MCF 10A (cell line): ENCODE results near the gene BTBD10. TPM values are rescaled to one million over a fixed set of nuclear protein-coding genes. Genes with fewer than 3 reads are reported as not detected.

Experiments used
- BruUV-seq: library from RNA; stranded (reverse); fragments of 400-500 nt; replicated peaks from 2 replicates; lab custom pipeline; 2021; lab: Mats Ljungman, UMichigan
- CTCF ChIA-PET: fragments of 300-600 bp; sonication (Branson Sonifier 250); formaldehyde crosslinking; extraction: SDS; loops from one replicate; lab custom pipeline; 2021; ENCODE audit warnings: antibody characterized with exemption, inconsistent platforms; lab: Yijun Ruan, JAX
- POLR2A ChIA-PET: fragments of 300-600, 350-650 bp; sonication (Branson Sonifier 250); formaldehyde crosslinking; extraction: SDS; loops from one replicate; lab custom pipeline; 2020; ENCODE audit warnings: antibody characterized with exemption, inconsistent platforms; lab: Yijun Ruan, JAX
- DNase-seq: peaks from one replicate; pipeline ENCODE4 v3.0.0-alpha.2; 2018; ENCODE audit not compliant: unreplicated experiment
- H3K27ac Mint-ChIP-seq: one replicate; pipeline ENCODE4 v1.8.0; 2022; ENCODE audit warnings: mild to moderate bottlenecking, low read depth, mixed read lengths; ENCODE audit not compliant: unreplicated experiment
- H3K27me3 Mint-ChIP-seq: one replicate; pipeline ENCODE4 v1.8.0; 2022; ENCODE audit warnings: mixed read lengths; ENCODE audit not compliant: insufficient read depth, unreplicated experiment
- H3K36me3 Mint-ChIP-seq: one replicate; pipeline ENCODE4 v1.8.0; 2022; ENCODE audit warnings: mild to moderate bottlenecking, moderate library complexity, mixed read lengths; ENCODE audit not compliant: insufficient read depth, unreplicated experiment
- H3K4me1 Mint-ChIP-seq: one replicate; pipeline ENCODE4 v1.8.0; 2022; ENCODE audit warnings: mixed read lengths; ENCODE audit not compliant: insufficient read depth, unreplicated experiment
- H3K4me3 Mint-ChIP-seq: one replicate; pipeline ENCODE4 v1.8.0; 2022; ENCODE audit warnings: mild to moderate bottlenecking, moderate library complexity, mixed read lengths; ENCODE audit not compliant: unreplicated experiment
- H3K9me3 Mint-ChIP-seq: one replicate; pipeline ENCODE4 v1.8.0; 2022; ENCODE audit warnings: mixed read lengths; ENCODE audit not compliant: unreplicated experiment
- CTCF ChIP-seq: fragments of 200-600 bp; IDR thresholded peaks from one replicate; pipeline ENCODE4 v1.8.0; 2022; ENCODE audit warnings: antibody characterized with exemption, mild to moderate bottlenecking; ENCODE audit not compliant: unreplicated experiment
- intact Hi-C: fragments of 100-400 bp; cut with micrococcal nuclease; formaldehyde crosslinking; loops from 2 replicates; pipeline ENCODE4 v1.14.1; 2022
- total RNA-seq: library from RNA; stranded (reverse); gene quantifications from 2 replicates; pipeline ENCODE4 v1.2.3, GENCODE V29; 2022

BTBD10 gene
- total RNA-seq, 1 experiment from 2014 or later: 42.2 TPM

GRCh38 chr11:13364388-13364787, 98.6 kb downstream of the BTBD10 start:
- Mint-ChIP-seq H3K4me3 (no peak overlapping the region), H3K36me3 (peaks cover 77% of the 10 kb centered on the region), H3K4me1 (peaks cover 8% of the 10 kb centered on the region), H3K27me3 (no peaks in the 10 kb centered on the region), H3K27ac (no peak overlapping the region), H3K9me3 (no peaks in the 10 kb centered on the region)
- BruUV-seq: no TSS peak
- POLR2A ChIA-PET: no interaction called here
- no peak for DNase-seq
- no peak for TF ChIP-seq CTCF
- CTCF ChIA-PET: interaction anchor here (1.3 to 1.7 kb wide), 2 partner anchors 19 to 21 kb away, joined by 3 to 7 read pairs; no protein-coding TSS in a partner anchor
- intact Hi-C loops: no loop called here

GRCh38 chr11:13362596-13363109, 100.4 kb downstream of the BTBD10 start:
- H3K27me3 Mint-ChIP-seq: no peaks in the 10 kb centered on the region
- H3K4me1 Mint-ChIP-seq: peaks cover 1% of the 10 kb centered on the region
- TF ChIP-seq CTCF: no peak
- no peak for DNase-seq
- ChIA-PET CTCF (interaction anchor here (1.0 to 1.7 kb wide), 3 partner anchors 11 to 23 kb away, joined by 3 to 7 read pairs (median 4); no protein-coding TSS in a partner anchor), POLR2A (interaction anchor here (0.6 to 1.2 kb wide), 2 partner anchors 10 to 16 kb away, joined by 3 to 5 read pairs; no protein-coding TSS in a partner anchor)
- BruUV-seq: no TSS peak
- no peaks in the 10 kb centered on the region for H3K9me3 Mint-ChIP-seq
- H3K4me3 Mint-ChIP-seq: no peak overlapping the region
- peaks cover 73% of the 10 kb centered on the region for H3K36me3 Mint-ChIP-seq
- H3K27ac Mint-ChIP-seq: no peak overlapping the region
- intact Hi-C loops: no loop called here

DNA sequence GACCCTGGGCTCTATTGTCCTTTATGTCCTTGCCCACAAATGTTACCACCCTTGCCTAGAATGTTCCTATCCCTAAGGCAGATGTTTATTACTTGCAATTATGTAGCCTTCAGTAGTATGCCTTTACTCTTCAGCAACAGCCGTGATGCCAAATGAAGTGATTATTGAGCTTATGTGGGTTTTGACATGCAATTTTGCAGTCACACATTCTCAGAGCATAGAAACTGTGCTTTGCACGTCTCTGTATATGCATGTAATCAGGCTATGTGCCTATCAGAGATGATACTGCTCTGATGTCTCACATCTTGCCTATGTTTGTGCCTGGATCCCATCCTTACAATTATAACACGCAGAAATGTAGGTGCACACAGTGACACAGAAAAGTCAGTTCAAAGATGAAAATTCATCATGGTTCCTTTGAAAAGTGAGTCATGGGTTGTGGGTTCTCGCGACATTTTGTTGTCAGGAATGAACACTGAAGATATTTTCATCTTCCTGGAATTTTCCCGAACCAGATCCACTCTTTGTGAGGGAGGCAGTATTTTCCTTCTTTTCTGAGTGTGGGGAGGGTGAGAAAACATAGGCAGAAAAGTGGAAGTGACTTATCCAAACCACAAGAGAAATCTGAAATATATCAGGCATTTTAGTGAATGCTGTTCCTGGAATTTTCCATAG, 104.3 kb downstream of the BTBD10 start:
- CTCF ChIA-PET: interaction anchor here (1.5 kb wide), 1 partner anchor 14 kb away, joined by 6 read pairs; no protein-coding TSS in a partner anchor
- no peak for TF ChIP-seq CTCF
- Mint-ChIP-seq H3K27me3 (no peaks in the 10 kb centered on the region), H3K36me3 (peaks cover 44% of the 10 kb centered on the region), H3K27ac (no peak overlapping the region), H3K9me3 (no peaks in the 10 kb centered on the region), H3K4me1 (no peaks in the 10 kb centered on the region), H3K4me3 (no peak overlapping the region)
- intact Hi-C loops: loop anchor here (10.0 kb wide), 1 partner anchor 106 kb away; the partner anchor contains the start of gene BTBD10
- DNase-seq: no peak
- no TSS peak for BruUV-seq
- POLR2A ChIA-PET: interaction anchor here (1.0 kb wide), 1 partner anchor 106 kb away, joined by 3 read pairs; no protein-coding TSS in a partner anchor

DNA sequence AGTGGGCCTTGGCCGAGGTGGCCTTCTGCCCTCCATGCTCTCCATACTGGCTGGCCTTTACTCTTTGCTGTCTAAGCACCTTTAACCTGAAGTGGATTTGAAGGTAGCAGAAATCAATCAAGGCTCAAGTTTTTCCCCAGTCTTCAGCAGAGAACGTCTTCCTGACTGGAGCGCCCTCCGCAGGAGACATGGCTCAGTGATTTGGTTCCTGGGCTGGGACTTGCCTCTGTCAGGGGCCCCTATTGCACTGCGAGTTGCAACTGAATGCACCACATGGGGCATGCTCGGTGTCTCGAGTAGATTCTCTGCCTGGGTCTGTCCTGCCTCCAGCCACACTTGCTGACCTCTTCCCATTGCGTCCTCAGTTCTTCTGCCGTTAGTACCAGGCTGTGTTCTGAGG, 105.8 kb downstream of the BTBD10 start:
- BruUV-seq: no TSS peak
- CTCF ChIA-PET: interaction anchor here (0.6 to 0.9 kb wide), 2 partner anchors 26 to 108 kb away, joined by 3 read pairs; no protein-coding TSS in a partner anchor
- intact Hi-C loops: loop anchor here (10.0 kb wide), 1 partner anchor 108 kb away; the partner anchor contains the start of gene BTBD10
- Mint-ChIP-seq H3K27me3 (no peaks in the 10 kb centered on the region), H3K9me3 (no peaks in the 10 kb centered on the region), H3K4me3 (no peak overlapping the region), H3K27ac (no peak overlapping the region), H3K36me3 (peaks cover 45% of the 10 kb centered on the region), H3K4me1 (no peaks in the 10 kb centered on the region)
- TF ChIP-seq CTCF: no peak
- POLR2A ChIA-PET: no interaction called here
- DNase-seq: no peak
